GM13976 (cell line): Measurements from ENCODE around the gene JMJD7.

Experiments used
- DNase-seq: peaks from one replicate; pipeline ENCODE4 v3.0.0; 2012; ENCODE audit warnings: low spot score
- in situ Hi-C: fragments of 300-500 bp; cut with MboI; formaldehyde crosslinking; loops from one replicate; pipeline ENCODE4 v1.12.0; 2022; ENCODE audit warnings: low sequenced_read_pairs, mixed read lengths, inconsistent platforms; ENCODE audit not compliant: unreplicated experiment
- TF ChIP-seq, protein P1 (sequence below): IDR thresholded peaks from 2 replicates; pipeline ENCODE4 v1.5.1; 2012; ENCODE audit warnings: borderline replicate concordance, mild to moderate bottlenecking; ENCODE audit not compliant: insufficient read depth; ENCODE audit errors: extremely low read depth, missing control alignments, control extremely low read depth

The JMJD7 gene

GRCh38 chr15:41851167-41851523, 23.3 kb downstream of the JMJD7 start:
- TF ChIP-seq, protein P1, sequence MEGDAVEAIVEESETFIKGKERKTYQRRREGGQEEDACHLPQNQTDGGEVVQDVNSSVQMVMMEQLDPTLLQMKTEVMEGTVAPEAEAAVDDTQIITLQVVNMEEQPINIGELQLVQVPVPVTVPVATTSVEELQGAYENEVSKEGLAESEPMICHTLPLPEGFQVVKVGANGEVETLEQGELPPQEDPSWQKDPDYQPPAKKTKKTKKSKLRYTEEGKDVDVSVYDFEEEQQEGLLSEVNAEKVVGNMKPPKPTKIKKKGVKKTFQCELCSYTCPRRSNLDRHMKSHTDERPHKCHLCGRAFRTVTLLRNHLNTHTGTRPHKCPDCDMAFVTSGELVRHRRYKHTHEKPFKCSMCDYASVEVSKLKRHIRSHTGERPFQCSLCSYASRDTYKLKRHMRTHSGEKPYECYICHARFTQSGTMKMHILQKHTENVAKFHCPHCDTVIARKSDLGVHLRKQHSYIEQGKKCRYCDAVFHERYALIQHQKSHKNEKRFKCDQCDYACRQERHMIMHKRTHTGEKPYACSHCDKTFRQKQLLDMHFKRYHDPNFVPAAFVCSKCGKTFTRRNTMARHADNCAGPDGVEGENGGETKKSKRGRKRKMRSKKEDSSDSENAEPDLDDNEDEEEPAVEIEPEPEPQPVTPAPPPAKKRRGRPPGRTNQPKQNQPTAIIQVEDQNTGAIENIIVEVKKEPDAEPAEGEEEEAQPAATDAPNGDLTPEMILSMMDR, result no peak
- in situ Hi-C loops, result no loop called here
- DNase-seq, result no peak

- DNase-seq, result no peak
- TF ChIP-seq, protein P1, result no peak
- in situ Hi-C loops, result no loop called here
Observed at GRCh38 chr15:41851755-41852370, 24.0 kb downstream of the JMJD7 start.

DNA sequence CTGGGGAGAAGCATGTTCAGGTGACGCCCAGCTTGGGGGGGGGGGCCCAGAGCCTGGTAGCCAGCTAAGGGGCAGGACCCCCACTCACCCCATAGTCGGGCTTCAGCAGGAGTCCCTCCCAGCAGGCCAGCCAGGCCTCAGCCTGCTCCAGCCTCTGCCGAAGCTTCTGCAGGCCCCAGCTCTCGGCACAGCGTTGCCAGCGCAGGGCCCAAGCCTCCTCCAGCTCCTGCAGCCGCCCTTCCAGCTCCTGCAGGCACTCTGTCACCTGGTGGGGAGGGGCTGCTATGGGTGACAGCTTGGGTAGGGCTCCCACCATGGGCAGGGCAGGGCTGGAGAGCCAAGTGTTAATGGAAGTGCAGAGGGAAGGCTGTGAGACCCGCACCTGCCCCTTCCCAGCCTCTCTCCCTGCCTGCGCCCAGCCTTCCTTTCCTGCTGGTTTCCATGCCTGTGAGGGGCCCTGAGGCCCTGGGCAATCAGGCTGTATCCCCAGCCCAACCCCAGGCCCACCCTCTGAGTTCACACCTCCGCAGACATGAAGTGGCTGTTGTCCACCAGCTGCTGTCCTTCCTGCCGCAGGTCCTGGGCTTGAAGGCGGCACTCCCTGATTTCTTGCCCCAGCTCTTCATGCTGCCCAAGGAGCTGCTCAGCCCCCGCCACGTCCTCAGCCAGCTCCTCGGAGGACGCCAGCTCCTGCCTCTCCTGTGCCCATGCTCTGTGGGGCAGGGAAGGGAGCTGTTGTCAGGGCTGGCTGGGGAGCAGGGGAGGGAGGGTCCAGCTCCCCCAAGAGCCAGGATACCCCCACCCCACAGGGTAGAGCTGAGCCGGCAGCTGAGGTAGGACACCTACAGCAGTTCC, 25.1 kb downstream of the JMJD7 start:
- in situ Hi-C loops, result no loop called here
- DNase-seq, result no peak
- TF ChIP-seq, protein P1, result no peak

GRCh38 chr15:41853831-41854230, 25.9 kb downstream of the JMJD7 start:
- no peak for DNase-seq
- in situ Hi-C loops, result no loop called here
- TF ChIP-seq, protein P1, result no peak

GRCh38 chr15:41854443-41854842, 26.6 kb downstream of the JMJD7 start:
- in situ Hi-C loops, result no loop called here
- TF ChIP-seq, protein P1, result no peak
- DNase-seq, result no peak

GRCh38 chr15:41855261-41855961, 27.5 kb downstream of the JMJD7 start:
- DNase-seq, result no peak
- in situ Hi-C loops, result no loop called here
- TF ChIP-seq, protein P1, result no peak
